Measurements from ENCODE around the gene KLHL29.

Gene KLHL29

DNA sequence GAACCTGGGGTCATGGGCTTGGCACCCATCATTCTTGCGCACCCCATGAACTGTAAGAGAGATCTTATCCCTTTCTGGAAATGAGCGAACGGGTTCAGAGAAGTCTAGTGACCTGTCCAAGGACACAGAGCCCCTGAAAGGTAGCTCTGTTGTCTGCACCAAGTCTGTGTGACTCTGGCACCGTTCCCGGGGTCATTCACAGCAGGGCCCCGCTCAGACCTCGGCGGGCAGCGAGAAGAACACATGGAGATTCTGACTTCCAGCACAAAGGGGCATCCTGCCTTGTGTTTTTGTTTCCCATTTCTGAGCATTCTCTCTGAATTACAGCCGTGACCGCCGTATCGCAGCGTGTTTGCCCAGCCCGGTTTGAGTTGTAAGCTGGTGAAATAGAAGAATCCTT is 231.7 kb downstream of the KLHL29 start:
- DNase-seq (ENCODE audit: low read depth) = no peak

DNA sequence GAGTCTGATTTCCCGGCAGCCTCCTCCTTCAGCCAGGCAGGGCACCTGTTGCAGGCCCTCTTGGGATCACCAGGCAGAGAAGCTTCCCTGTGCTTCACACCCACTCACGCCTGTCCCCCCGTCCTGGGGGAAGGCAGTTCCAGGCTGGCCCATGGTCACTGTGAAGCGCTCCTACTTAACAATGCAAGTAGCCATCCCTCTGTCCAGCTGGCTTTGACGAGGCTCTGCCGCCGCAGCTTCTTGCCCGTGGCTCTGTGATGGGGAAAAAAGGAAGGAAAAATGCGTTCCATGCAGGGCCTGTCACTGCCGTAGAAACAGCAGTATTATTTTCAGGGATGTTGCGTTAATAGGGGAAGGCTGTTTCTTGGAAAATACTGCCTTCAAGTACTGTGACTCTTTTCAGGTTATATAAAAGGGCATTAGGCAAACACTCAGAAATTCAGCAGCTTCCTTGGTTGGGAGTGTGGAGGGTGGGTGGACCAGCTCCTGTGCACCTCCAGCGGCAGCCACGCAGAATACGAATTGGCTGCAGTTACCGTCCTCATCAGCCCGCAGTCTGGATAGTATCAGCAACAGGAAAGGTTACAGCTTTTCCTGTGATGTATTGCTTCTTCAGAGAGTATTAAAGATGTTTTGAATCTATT is 232.3 kb downstream of the KLHL29 start:
- no peak for DNase-seq (ENCODE audit: low read depth)

DNA sequence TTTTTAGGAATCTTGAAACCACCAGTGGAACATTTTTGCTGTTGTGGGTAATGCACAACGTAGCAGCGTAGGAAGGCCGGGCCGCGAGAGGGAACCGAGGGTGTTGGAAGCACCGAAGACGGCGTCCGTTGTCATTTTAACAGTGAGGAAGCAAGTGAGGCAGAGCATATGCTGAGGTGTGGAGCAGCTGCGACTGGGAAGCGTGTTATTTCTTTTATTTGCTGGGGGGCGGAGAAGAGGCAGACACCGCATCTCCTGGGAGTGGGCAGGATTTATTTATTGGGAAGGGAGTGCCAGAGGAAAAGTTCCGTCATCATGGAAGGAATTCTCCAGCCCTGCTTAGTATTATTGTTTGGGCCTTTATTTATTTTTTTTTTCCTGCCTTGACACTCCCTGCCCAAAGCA is 232.8 kb downstream of the KLHL29 start:
- DNase-seq (ENCODE audit: low read depth) = no peak

DNA sequence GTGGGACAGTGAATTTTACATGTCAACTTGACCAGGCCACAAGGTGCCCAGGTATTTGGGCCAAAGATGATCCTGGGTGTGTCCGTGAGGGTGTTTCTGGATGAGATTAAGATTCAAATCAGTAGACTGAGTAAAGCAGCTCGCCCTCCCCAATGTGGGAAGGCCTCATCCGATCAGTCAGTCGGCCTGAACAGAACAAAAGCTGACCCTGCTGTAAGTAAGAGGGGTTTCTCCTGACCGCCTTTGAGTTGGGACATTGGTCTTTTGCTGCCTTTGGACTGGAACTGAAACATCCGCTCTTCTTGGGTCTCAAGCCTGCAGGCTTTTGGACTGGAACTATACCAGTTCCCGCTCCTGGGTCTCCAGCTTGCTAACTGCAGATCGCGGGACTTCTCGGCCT is 233.3 kb downstream of the KLHL29 start:
- DNase-seq (ENCODE audit: low read depth) = no peak

DNA sequence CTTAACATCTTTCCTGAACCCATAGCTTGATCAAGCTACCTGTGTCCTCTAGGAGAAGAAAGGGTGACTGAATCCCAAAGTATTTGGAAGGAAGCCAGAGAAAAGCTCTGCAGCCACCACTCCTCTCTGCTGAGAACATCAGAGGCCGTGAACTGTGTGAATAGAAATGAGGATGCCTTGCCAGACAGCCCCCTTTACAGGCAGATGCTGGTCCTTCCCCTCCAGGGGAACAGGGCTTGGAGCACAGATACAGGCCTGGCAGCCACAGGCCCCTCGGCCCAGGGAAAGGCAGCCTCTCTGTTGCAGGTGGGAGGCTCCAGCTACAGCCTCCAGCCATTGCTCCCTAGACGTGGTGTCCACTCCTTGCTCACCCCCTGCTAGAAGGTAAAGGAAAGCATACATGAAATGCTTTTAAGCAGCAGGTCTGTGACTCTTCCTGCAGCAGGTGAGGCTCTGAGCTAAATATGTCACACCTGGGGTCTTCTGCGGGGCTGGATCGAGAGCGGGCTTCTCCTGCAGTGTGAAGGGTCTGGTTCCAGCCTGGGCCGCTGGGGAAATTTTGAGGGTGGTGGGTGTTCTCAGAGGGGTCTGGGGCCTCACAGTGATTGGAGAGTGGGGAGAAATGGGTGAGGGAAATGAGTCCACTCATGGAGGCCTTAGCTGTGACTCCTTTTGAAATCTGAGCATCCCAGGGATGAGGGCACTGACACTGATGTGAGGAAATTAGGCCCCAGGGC is 234.0 kb downstream of the KLHL29 start:
- no peak for DNase-seq (ENCODE audit: low read depth)

DNA sequence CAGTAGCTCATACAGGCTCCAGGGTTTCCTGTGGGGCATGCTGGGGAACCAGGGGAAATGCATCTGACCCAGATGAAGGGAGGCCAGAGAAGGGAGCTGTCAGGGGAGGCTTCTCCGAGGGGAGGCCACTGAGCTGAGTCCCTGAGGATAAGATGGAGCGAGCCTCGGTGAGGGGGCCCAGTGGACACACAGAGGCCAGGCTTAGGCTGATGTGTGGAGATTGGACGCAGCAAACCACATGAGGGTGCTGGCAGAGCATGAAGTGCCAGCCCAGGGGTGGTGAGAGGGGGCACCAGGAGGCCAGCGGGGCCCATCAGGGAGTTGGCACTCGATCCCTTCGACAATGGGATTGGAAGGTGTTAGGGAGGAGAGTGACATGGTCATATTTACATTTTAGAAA is 235.0 kb downstream of the KLHL29 start:
- DNase-seq (ENCODE audit: low read depth) = no peak

DNA sequence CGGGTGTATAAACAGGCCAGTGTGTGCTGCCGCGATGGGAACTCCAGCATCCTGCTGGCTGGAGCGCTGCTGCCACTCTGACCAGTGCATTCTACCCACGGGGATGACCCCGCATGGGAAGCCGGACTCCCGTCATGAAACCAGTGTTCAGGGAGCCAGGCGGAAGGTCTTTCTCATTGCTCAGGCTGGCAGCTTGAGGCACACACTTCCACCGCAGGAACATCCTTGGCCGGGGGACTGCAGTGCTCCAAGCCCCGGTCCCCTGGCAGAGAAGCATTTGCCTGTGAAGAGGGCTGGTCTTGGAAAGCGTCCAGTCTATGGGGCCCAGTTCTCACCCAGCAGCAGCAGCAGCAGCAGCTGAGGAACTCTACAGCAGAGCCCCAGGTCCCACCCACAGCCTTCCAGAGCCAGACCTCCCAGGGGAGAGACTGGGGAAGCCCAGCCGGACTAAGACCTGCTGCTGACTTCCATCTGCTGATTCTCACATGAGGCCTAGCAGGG is 235.9 kb downstream of the KLHL29 start:
- no peak for DNase-seq (ENCODE audit: low read depth)

DNA sequence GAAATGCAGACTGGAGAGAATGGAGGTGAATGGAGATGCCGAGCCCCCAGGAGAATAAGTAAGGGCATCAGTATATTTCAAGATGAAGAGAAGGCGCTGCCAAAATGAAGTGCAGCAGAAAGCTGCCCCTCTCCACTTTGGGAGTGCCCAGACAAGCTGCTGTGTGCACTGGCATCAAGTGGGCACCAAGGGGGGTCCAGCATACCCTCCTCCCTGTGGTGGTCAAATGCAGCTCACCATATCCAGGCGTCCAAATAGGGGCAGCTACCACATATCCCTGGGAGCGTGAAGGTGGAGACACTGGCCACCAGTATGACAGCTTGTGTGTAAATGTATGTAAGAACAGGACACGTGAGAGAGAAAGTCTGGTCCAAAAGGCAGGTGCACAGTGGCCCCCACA is 236.6 kb downstream of the KLHL29 start:
- no peak for DNase-seq (ENCODE audit: low read depth)

DNA sequence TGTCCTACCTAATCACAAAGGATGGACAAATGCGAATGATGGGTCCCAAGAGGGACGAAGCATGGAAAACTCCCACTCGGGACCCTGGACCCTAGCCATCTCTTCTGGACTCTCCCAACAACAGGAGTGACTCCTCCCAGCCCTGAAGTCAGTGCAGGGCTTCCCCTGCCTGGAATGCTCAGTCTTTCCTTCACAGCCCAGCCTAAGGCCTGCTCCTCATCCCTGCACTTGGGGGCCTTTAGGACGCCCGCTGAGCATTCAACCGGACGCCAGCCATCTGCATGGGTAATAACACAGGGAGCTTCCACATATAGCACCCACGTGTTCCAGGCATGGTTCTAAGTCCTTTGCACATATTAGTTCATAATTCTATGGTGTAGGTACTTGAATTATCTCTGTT is 237.5 kb downstream of the KLHL29 start:
- DNase-seq (ENCODE audit: low read depth) = no peak

DNA sequence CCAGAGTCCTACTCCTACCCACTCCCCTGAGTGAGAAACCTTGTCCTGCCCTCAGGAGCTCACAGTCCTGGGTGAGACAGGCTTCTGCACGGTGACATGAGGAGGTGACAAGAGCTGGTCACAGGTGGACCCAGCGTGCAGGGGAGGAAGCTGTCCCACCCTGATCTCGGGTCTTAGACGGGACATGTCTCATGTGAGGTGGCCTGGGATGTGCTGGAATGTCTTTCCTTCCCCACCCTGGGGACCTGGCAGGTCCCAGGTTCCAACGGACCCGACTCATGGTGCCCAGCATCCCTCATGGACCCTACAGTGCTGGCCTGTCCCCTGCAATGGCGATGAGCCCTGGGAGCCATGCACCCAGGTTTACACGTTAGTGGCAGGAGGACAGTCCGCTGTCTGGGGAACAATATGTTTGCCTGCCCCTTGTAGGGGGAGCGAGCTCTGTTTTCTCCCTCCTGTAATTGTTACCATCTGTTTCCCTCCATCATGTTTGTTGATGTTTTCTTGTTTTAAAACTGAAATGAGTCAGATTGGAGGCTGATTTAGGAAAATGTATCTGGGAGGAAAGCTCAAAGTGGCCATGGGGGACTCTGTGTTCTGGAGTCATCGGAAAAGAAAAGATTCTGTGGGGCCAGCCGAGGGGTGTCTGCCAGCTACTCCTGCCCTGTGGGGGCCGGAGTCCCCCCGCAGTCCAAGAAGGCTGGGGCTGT is 238.1 kb downstream of the KLHL29 start:
- no peak for DNase-seq (ENCODE audit: low read depth)

DNA sequence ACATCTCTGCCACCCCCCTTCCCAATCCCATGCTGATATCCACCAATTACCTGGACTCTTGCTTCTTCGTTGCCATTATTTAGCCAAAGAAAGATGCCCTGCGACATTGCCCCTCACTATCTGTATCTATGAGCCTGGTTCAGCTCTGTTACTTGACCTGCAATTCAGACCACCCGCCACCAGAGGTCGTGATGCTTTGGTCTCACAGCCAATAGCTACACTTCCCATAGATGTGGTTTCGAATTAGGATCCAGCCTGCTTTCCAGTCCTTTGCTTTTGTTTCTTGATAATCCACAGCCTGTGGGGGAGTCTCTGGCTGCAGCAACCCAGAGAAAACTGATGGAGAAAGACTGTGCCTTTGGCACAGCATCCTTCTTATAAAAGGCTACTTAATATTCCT is 239.4 kb downstream of the KLHL29 start:
- DNase-seq (ENCODE audit: low read depth) = no peak

DNA sequence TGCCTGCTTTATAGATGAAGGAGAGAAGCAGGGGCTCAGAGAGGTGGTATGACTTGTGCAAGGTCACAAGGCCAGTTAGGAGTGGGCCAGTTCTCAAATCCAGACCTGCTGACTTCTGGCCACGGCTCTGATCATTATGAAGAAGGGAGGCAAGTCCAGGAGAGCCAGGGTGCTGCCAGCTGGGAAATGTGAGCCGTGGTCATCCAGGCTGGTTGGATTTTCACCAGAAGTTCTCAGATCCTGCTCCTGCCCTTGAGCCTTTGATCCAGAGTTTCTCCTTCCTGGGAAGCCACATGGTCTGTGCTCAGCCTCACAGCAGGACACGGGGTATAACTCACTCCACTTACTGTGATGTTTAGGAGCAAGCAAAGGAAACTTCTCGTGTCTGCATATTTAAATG is 239.9 kb downstream of the KLHL29 start:
- no peak for DNase-seq (ENCODE audit: low read depth)

DNA sequence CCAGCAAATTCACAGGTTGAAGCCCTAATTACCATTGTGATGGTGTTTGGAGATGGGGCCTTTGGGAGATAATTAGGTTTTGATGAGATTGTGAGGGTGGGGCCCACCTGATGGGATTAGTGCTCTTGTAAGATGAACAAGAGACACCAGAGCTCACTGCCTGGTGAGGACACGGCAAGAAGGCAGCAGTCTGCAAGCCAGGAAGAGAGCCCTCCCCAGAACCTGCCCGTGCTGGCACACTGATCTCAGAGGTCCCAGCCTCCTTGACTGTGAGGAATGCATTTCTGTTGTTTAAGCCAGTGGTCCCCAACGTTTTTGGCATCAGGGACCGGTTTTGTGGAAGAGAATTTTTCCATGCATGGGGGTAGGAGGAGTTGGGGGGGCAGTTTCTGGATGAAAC is 240.7 kb downstream of the KLHL29 start:
- no peak for DNase-seq (ENCODE audit: low read depth)

DNA sequence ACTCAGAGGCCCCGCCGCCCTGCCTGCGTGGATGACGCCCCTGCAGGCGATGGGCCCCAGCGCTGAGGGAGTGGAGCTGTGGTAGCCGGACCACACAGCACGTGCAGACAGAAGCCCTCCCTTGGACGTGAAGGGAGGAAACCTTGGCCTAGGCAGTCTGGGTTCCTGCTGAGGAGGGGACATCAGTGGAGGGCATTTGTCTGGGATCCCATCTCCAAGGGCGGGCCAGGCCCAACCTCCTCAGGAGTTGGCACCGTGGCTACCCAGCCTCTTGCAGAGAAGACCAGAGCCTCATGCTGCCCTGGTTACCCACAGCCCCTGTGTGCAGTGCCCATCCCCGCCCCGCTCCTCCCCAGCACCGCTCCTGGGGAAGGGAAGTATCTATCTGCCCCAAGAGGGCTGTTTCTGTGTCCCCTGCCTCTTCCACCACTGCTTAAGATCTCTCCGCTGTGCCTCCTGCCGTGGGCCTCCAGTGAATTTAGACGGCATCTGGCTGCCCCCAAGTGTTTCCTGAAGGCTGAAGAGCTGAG is 241.8 kb downstream of the KLHL29 start:
- DNase-seq (ENCODE audit: low read depth) = no peak

DNA sequence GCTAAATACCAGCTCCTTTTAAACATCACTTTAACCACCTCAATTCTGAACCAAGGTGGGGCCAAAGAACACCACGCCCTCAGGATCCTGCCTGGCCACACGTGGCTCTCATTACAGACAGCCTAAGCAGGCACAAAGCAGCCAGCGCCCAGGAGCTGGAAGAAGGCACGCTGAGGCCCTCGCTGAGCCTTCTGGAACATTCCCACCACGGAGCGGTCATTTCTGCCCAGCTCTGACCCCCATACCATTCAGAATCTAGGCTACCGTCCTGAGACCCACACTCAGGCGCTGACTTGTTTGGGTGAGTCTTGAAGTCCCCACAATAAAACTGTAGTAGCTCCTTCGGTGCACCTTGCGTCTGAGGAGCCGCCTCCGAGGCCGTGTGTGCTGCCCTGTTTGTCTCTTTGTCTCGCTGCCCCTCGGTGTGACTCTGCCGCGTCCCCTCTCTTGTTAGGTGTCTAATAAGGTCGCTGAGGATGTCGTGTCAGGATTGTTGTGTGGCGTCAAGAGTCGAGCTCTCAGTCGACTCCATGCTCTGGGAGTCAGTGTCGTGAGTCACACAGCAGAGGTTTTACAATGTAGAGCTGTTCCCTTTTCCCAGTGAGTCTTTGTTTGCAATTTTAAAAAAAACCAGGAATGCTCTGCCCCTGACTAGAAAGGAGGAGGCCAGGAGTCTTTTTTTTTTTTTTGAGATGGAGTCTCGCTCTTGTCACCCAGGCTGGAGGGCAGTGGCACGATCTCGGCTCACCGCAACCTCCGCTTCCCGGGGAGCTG is 242.4 kb downstream of the KLHL29 start:
- DNase-seq (ENCODE audit: low read depth) = no peak

DNA sequence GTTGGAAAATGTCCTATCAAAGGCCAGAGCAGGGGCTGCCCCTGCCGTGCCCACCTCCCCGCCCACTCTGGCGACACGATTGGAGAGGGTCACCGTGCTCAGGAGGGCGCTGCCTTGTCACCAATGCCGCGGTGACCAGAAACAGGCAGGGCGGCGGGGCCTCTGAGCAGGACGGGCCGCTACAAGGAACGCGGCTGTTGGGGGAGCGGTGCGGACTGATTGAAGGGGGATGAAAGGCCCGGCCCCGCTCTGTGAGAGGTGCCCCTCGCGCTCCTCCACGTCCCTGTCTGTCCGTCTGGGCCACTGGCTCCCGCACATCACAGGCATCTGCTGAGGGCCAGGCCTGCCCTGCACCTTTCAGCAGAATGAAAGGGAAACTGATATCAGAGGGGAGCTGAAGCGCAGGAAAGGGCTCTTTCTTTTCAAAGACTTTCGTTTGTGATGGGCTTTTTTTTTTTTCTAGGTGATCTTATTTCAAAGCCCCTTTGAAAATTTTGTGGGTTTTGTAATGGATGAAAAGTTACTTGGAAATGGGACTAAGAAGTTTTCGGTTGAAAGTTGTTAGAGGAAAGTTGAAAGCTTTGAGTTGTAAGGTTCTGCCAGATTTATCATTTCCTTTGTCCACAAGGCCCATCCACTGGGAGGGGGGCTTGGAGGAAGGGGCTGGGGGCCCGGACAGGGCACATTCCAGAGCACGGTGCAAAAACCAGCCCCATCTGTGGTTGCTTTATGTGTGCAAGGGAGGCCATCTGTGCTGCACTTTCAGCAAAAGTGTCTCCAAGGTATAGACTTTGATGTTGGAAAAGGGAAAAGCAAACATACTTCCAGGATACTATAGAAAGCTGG is 244.2 kb downstream of the KLHL29 start:
- DNase-seq (ENCODE audit: low read depth) = no peak

DNA sequence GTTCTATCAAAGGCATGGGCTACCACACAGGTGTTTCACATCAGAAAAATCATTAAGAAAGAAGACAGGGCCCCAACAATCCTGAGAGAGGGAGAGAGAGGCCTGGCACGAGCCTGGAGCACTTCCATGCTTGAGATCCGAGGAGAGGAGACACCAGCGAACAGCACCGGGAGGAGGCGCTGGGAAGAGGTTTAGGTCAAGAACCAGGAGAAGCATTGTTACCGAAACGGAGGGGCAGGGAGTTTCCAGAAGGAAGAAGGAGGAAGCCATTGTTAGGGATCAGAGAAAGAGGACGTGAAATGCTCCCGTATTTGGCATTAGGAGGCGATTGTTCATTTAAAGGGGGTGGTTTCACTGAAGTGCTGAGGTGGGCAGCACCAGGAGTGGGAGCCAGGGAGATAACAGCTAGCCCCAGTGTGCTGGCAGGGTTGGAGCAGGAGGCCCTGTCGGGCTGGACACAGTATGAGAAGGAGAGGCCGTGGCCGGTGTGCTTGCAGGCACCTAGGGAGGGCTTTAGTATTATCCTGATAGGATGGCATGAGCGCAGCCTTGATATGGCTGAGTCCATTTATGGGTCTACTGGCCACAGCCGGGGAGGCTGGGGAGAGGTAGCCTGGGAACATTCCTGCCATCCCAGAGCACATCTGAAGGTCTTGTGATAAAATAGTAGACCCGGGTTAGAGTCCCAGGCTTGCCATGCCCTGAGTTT is 244.9 kb downstream of the KLHL29 start:
- DNase-seq (ENCODE audit: low read depth) = no peak

DNA sequence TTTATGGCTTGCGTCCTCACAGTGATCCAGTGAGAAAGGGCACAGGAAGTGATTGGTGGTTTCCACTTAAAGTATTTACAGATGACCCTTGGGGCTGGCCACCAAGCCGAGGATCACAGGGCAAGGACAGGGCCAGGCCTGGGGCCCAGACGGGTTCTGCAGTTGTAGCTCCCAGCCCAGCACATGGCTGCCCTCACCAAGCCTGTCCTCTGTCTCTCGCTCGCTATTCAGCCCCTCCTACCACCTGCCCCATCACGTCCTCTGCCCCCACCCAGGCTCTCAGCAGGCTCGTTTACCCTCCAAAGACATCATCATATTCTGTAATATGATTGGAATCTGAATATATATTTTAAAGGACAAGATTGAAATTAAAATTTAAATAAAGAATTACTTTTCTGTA is 246.0 kb downstream of the KLHL29 start:
- DNase-seq (ENCODE audit: low read depth) = no peak

DNA sequence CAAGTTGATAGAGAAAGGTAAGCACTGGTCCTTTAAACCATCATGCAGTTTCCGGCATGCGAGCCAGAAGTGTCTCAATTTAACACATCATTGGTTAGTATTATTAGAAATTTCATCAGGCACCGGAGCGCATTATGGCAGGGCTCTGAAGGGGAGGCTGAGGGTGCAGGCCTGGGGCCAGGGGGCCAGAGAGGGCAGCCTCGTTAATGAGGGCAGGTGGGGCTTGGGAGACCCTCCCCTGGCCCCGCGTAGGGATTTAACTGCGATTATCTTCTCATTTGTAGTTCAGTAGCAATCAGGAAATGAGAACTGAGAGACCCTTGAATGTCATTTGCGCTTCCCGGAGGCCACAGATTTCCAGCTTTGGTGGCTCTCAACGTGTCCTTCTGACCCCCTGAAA is 246.4 kb downstream of the KLHL29 start:
- no peak for DNase-seq (ENCODE audit: low read depth)

DNA sequence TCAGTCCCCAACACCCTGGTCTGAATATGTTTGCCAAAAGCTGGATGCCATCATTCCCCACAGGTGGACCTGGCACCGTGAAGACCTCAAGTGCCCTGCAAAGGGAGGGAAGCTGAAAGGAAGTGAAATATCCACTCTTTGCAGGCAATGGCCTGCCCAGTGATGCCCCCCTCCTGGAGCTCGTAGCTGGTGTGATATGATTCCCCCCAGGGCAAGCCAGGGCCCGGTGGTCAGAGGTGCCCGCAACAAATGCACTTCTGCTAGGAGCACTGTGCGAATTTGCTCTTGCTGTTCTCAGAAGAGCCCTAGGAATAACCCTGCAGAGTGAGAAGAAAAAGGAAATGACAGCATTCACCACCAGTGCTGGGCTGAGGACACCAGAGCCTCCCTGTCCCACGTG is 247.4 kb downstream of the KLHL29 start:
- DNase-seq (ENCODE audit: low read depth) = no peak

Measured in stimulated activated CD8-positive, alpha-beta memory T cell treated with anti-CD3 and anti-CD28 coated beads, Interleukin-7, amount 100 ng/mL, for 24 hours (primary cell).